NCI-H460 (cell line): Measurements from ENCODE around the gene TOR1AIP1. TPM values are rescaled to one million over a fixed set of nuclear protein-coding genes. Genes with fewer than 3 reads are reported as not detected.
A peak's percentile ranks its signal among the peaks of the same experiment; 100 is the strongest.
"Not testable (repeated sequence)": the region's sequence is repeated elsewhere in the genome, so short reads cannot be mapped to it uniquely, and the experiment has no call there.

Source experiments
- DNase-seq: peaks from one replicate; pipeline ENCODE4 v3.0.0-alpha.2; 2016; ENCODE audit warnings: low read depth; ENCODE audit errors: extremely low read depth
- total RNA-seq: library from RNA; depleted of rRNA; stranded (reverse); fragments of >200 nt; shearing (Covaris generic); gene quantifications from 2 replicates; pipeline ENCODE4 v1.2.3, GENCODE V29; 2014

TOR1AIP1 gene
- total RNA-seq, 1 experiment from 2014 or later: 57.7 TPM

DNA sequence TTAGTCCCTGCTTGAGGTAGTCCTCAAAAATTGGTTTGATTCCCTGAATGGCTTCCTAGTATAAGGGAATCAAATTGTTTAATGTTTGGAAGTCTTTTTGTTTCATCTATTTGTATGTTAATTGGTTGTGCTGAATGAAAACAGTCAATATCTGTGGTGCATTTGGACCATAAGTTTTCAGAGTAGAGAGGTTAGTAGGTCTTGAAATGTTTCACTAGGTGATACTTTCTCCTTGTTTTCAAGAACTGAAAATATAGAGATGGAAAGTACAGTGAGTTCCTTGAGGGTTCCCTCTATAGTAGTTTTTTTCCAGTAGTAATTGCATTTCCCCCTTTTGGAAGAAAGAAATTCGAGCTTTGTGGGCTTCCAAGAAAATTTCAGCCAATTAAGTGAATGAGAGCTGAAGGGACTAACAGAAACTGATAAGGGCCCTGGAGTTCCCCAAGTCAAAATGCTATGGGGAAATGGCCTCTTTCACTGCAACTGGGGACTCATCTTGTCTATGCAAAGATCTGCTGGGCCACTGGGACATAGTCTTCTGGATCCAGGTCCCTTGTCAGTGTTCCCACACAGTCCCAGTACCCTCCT, 53.9 kb downstream of the TOR1AIP1 start:
- no peak for DNase-seq

DNA sequence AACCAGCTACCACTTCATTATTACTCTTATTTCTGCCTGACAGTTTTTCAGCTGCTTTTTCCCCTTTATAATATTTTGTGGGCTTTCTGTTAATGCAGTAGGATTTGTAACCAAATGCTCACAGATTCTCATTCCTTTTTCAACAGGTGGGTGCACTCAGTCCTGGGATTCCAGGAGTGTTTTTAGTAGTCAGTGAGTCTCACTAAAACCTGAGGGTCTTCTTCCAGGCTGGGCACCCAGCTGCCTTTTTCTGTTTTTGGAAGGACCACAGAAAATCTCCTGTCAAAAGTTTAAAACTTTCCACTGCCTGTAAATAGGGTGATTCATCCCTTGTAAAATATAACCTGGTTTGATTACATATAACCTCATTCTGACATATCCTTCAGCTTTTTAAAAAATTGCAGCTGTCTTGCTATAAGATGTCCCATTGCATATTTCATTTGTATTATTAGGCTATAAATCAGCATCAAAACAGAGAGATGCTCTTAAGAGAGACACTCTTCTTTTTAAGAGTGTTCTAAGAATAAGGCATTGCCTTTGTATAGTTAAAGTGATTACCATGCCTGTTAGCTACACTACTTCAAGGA, 55.7 kb downstream of the TOR1AIP1 start:
- DNase-seq: no peak

DNA sequence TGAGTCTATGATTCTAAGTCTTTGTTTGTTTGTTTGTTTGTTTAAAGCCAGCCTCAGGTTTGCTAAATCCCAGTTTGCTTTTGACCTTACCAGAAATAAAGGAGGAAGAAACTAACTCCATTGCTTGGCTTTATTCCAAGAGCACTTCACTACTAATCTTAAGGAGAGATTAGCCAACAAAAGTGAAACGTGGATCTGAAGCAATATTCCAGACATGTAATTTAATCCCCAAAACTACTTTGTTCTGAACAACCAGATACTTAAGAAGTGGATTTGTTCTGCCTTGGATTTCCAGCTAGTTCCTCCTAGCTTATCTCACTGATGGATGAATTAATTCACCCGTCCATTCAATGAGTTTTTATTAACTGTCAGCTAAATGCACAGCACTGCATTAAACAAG, 56.7 kb downstream of the TOR1AIP1 start:
- DNase-seq: no peak

DNA sequence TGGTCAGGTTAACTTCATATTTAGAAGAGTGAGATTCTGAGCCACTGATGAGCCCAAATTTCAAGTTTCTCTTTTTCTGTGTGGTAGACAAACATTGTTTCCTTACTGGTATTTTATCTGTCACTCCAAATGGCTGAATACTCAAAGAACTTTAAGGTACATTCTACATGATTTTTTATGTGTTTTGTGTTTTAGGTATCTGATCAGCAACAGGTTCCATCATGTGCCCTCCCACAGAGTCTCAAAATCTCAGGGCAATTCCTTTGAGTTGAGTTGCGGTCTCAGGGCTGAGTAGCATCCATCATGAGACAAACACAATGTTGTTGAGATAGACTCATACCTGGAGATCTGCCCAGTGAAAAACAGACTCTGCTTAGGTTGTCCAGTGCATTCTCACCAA, 57.9 kb downstream of the TOR1AIP1 start:
- no peak for DNase-seq

DNA sequence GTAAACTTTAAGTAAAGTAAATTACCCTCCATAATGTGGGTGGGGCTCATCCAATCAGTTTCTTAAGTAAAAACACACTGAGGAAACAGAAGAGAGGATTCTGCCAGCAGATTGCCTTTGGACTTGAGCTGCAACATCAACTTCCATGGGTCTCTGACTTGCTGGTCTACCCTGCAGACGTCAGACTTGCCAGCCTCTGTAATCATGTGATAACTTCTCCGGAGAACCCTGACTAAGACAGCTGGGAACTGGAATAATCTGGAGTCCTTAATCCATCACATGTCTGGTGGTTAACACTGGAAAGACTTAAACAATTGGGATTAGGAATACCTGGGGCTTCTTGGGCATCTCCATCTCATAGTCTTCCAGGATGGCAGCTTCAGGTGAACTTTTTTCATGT, 59.4 kb downstream of the TOR1AIP1 start:
- DNase-seq: no peak

DNA sequence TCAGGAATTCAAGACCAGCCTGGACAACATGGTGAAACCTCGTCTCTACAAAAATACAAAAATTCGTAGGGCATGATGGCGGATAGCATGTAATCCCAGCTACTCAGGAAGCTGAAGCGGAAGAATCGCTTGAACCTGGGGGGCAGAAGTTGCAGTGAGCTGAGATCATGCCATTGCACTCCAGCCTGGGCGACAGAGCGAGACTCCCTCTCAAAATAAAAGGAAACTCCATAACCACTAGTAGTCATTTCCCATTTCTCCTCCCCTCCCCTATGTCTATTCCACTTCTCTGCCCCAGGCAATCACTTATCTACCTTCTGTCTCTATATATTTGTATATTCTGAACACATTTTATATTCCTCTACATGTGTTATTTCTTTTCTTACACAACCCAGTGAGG, 68.6 kb downstream of the TOR1AIP1 start:
- DNase-seq: no peak

DNA sequence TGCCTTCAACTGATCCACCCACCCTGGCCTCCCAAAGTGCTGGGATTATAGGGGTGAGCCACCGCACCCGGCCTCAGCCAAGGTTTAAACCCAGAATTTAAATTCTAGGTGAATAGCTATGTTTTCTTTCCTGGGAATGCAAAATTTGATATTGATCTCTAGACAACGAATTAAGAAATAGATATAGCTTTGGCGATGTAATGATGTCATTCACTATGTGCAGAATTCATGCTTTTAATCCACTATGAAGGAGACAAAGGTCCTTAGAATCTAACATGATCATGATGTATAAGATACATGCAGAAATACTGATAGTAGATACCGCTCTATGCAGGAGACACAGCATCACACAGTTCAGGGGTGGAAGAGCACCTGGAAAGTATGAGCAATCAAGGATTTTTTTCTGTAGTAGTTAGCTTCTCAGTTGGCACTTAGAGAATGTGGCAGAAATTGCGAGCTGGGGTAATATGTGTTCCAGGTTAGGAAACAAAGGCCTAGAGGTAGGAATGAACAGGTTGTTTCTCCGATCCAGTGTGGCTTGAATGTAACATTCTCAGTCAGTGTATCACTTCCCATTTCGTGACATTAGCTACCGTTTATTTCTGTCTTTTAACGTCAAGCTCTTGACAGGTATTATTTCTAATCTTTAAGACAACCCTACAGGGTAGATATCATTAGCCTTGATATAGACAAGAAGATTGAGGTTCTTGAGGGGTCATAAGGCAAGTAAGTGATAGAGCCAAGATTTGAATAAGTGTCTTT, 69.5 kb downstream of the TOR1AIP1 start:
- no peak for DNase-seq

DNA sequence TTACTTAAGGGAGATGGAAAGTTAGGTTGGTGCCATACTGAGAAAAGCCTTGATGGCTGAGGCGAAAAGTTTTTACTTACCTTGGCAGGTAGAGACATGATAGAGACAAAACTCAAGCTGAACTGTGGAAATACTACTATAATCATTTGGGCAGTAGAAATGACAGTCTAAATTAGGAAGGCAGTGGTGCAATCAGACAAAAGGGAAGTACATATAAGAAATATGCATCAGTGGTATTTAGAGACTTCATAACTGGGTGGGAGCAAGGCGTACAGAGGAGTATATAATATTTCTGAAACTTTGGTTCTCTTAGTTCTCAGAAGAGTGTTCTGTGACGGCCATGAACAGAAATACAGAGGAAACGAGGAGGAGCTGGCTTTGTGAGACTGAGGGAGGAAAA, 70.1 kb downstream of the TOR1AIP1 start:
- no peak for DNase-seq

DNA sequence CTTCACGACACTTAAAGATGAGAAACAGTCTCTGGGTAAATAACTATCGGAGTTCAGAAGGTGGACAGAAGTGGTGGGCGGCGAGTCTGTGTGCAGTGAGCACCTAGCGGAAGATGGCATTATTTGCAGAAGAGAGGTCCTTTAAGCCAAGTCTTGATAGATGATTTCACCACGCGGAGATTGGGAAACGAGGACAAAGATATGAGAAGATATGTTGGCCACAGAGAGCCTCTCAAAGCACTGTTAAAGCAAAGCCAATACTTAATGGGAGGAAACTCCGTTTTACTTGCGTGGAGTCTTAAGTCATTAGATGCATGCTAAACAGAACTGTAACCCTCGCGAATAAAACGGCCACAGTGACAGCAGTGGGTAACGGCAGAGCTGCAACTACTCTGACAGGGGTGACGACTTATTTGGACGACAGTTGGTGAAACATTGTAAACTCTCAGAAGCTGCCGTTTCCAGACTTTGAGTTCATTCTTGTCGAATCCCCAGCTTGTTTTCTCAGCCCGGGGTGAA, 71.9 kb downstream of the TOR1AIP1 start:
- DNase-seq: peak; percentile 53

DNA sequence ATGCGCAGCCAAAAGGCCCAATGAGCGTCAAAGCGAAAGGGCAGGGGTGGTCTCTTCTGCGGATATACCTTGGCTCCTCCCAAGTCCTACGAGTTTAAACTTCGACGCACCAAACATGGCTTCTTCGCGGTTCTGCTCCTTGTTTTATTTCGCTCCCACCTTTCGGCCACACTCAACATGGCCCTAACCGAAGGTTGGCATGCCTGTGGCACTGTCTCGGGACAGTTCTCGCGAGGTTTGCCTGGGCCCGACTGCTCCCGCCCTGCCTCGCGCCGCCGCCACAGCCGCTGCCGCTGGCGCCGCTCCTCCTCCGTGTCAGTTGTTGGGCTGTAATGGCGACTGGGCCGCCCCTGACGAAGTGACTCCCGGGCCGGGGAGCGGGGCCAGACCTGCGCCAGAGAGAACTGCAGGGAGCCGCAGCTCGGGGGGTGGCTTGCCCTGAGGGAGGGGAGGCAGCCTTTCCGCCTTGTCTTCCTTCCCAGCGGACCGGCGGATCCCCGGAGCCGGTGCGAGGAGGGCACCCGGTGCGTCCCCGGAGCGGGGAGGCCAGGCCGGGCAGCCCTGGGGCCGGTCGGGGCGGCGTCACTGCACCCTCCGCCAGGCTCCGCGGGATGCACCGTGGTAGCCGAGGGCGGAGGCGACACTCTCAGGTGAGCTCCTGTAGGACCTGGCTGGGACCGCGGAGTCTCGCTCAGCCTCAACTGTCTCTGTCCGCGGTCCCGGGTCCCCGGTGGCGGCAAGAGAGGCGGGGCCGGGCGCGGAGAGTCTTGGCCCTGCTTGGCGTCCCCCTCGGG, 72.6 kb downstream of the TOR1AIP1 start, which contains the start of gene CEP350:
Gene CEP350 (plus strand): TSS at position 318 of the 794 bp plus-strand sequence. CDS start 31,372 bp downstream, outside the sequence.
- peak; percentile 100 for DNase-seq

DNA sequence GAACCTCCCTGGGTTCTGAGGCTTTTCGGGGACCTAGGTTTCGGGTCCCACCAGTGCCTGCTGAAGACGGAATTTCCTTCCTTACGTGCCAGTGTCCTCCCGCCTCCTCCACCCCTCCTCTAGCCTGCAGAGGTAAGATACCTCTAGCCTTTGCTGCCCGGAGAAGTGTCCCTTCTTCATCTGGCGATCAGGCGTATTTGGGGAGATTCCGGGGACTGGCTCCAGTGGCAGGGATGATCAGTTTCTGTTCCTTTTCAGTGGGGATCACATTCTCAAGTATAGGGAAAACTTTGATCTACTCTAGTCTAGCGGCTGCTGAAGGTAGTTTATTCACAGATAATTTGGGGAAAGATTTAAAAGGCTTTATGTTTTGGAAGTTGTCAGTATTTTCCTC, 73.2 kb downstream of the TOR1AIP1 start:
- DNase-seq: peak; percentile 12

DNA sequence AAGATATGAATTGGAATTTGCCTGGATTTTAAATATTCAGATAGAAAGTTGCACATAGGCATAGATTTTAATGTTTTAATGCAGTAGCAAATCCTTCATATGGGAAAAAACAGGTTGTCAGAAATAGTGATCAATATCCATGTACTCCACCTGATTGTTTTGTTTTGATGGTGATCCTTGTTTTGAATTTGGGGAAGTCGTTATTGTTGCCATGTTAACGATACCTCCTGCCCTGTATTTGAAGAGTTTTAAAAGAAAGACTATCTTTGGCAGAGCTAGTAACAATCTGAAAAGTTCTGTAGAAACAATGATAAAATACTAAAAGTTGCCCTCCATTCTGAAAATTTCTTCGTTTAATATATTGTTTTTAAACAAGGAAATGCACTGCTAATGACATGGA, 73.6 kb downstream of the TOR1AIP1 start:
- no peak for DNase-seq

DNA sequence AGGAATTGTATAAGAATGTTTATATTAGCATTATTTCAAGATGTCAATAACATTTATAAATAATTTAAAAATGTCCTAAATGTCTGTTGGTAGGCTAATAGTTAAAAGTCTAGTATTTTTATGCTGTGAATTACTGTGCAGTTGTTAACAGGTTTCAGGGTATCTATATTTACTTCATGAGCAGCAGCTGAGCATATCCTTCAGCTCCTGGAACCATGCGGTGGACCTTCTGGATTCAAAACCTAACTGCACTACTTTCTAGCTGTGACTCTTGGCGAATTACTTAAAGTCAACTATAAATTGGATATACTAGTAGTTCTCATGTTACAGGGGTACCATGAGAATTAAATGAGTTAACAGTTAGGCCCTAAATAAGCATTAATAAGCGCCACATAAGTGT, 76.3 kb downstream of the TOR1AIP1 start:
- DNase-seq: no peak

DNA sequence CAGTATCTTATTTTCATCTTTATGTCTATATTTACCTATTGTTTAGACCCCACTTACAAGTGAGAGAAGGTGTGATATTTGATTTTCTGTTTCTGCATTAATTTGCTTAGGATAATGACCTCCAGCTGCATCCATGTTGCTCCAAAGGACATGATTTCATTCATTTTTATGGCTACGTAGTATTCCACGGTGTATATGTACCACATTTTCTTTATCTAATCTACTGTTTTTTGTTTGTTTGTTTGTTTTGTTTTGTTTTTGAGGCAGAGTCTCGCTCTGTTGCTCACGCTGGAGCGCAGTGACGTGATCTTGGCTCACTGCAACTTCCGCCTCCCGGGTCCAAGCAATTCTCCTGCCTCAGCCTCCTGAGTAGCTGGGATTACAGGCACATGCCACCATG, 80.1 kb downstream of the TOR1AIP1 start:
- DNase-seq: not testable (repeated sequence)

DNA sequence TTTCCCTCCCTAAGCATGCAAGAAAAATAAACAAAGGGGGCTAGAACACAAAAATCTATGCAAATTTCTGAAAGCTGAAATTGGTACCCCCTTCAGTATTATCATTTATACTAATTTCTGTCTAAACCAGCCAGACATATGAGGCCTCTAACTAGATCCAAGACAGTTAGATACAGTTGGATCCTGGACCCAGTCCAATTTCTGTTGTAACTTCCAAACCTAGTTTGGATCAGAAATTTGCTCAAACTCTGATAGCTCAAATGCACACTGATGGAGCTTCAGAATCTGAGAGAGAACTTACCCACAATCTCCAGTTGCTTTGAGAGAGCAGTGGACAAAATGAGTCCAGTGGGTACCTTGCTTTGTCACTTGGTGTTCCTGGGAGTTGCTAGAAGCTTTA, 84.5 kb downstream of the TOR1AIP1 start:
- no peak for DNase-seq

DNA sequence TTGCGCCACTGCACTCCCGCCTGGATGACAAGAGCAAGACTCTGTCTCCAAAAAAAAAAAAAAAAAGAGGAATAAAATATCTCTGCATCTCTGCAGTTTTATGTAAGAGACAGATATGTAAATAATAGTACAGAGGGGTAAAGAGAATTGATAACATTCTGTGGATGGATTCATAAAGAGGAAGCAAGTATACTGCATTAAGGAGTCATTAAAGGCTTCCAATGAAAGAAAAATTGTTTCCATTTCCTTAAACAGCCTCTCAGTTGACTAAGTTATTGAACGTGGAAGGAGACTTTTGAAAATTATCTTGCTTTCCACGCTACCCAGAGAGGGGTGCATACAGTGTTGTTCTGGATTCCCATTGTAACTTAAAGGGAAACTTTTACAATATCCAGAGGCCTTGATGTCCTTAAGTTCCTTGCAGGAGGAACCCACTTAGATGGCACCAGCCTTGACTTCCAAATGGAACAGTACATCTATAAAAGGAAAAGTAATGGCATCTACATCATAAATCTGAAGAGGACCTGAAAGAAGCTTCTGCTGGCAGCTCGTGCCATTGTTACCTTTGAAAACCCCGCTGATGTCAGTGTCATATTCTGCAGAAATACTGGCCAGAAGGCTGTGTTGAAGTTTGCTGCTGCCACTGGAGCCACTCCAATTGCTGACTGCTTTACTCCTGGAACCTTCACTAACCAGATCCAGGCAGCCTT, 86.4 kb downstream of the TOR1AIP1 start:
- no peak for DNase-seq

DNA sequence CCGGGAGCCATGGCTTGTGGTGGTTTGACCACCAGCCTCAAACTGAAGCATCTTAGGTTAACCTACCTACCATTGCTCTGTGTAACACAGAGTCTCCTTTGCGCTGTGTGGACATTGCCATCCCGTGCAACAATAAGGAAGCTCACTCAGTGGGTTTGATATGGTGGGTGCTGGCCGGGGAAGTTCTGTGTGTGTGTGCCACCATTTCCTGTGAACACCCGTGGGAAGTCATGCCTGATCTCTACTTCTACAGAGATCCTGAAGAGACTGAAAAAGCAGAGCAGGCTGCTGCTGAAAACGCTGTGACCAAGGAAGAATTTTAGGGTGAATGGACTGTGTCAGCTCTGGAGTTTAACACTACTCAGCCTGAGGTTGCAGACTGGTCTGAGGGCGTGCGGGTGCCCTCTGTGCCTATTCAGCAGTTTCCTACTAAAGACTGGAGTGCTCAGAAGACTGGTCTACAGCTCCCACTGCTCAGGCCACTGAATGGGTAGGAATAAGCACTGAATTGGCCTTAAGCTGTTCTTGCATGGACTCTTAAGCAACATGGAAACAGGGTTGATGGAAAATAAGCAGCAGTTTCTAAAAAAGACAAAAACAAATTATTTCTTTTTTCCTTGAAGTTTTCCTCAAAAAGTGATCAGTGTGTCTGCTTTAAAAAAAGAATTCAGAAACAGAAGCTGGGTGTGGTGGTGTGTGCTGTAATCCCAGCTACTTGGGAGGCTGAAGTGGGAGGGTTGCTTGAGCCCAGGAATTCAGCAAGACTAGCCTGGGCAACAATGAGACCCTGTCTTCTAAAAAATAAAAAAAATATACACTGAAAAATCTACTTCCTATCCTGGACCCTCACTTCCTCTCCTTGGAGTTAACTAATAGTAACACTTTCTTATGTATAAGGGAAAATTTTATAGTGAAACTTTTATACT, 87.2 kb downstream of the TOR1AIP1 start:
- no peak for DNase-seq
